HG02759 (cell line): ENCODE results near the gene FAM50B.

ENCODE experiments used
- ATAC-seq: cut with Tn5 transposase; IDR thresholded peaks from one replicate; pipeline ENCODE4 v1.9.1; 2021; ENCODE audit warnings: mild to moderate bottlenecking, moderate library complexity; ENCODE audit not compliant: unreplicated experiment

The FAM50B gene

DNA sequence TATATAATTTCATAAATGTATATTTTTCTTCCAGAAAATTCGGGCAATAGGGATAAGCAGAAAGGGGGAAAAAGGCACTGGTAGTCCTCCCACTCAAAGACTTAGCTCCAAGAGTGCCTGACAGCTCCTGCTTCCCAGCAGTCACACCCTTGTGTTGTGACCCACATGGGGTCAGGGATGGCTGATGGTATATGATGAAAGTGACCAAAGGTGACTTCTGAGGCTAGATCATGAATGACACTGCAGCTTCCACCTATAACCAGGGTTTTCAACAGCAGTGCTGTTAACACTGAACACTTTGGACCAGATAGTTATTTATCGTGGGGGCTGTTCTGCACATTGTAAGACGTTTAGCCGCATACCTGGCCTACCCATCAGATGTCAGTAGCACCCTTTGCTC lies 22.3 kb downstream of the FAM50B start:
- no peak for ATAC-seq

DNA sequence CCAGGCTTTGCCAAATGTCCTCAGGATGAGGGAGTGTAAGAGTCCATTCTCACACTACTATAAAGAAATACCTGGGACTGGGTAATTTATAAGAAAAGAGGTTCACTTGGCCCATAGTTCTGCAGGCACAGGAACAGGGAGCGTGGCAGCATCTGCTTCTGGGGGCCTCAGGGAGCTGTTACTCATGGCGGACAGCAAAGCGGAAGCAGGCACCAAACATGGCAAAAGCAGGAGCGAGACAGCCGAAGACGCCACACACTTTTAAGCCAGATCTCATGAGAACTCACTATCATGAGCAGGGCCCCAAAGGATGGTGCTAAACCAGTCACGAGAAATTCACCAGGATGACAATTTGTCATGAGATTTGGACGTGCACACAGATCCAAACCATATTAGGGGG lies 22.8 kb downstream of the FAM50B start:
- no peak for ATAC-seq

GRCh38 chr6:3872370-3872854 lies 23.2 kb downstream of the FAM50B start:
- no peak for ATAC-seq

DNA sequence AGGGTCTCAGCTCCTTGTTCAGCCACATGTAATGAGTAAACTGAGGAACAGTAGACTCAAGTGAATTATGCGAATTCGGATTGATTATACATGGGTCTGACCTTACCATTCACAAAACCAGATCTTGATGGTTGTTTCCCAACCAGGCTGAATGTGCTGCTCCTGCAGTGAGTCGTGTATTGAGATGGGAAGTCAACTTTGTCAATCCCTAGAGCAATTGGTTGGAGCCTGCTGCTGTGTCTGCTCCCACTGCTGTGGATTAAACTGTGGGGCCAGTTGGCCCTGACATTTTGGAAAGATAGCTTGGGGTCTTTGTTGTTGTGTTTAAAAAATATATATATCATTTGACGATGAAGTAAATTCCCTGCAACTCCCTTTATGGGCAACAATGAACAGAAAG lies 23.9 kb downstream of the FAM50B start:
- no peak for ATAC-seq

- ATAC-seq = no peak
Observed at GRCh38 chr6:3874069-3874468, 24.9 kb downstream of the FAM50B start.

- ATAC-seq = no peak
Observed at GRCh38 chr6:3875486-3875885, 26.3 kb downstream of the FAM50B start.

DNA sequence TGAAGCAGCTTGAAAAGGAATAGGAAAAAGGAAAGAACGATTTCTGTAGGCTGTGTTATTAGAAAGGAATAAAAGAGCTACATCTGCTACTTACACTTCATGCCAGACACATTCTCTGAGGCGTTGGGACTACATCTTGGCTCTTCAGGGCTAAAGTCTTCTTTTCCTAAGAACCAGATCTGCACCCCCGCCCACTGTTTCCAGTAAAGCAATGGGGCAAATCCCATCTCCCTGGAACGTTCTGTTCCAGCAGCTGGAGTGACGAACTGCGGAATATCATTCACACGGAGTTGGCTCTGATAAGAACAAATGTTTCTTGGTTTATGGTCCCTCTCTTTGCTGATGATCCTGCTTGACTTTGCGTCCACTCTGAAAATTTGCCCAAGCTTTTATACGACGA lies 26.9 kb downstream of the FAM50B start:
- ATAC-seq = no peak

- ATAC-seq = no peak
Observed at GRCh38 chr6:3876866-3877265, 27.7 kb downstream of the FAM50B start.

- no peak for ATAC-seq
Observed at GRCh38 chr6:3878048-3878666, 29.0 kb downstream of the FAM50B start.

GRCh38 chr6:3879194-3879952 lies 30.2 kb downstream of the FAM50B start:
- no peak for ATAC-seq

GRCh38 chr6:3881711-3882421 lies 32.7 kb downstream of the FAM50B start:
- ATAC-seq = no peak

GRCh38 chr6:3882431-3882830 lies 33.3 kb downstream of the FAM50B start:
- no peak for ATAC-seq

- ATAC-seq = no peak
Observed at GRCh38 chr6:3882866-3883265, 33.7 kb downstream of the FAM50B start.

DNA sequence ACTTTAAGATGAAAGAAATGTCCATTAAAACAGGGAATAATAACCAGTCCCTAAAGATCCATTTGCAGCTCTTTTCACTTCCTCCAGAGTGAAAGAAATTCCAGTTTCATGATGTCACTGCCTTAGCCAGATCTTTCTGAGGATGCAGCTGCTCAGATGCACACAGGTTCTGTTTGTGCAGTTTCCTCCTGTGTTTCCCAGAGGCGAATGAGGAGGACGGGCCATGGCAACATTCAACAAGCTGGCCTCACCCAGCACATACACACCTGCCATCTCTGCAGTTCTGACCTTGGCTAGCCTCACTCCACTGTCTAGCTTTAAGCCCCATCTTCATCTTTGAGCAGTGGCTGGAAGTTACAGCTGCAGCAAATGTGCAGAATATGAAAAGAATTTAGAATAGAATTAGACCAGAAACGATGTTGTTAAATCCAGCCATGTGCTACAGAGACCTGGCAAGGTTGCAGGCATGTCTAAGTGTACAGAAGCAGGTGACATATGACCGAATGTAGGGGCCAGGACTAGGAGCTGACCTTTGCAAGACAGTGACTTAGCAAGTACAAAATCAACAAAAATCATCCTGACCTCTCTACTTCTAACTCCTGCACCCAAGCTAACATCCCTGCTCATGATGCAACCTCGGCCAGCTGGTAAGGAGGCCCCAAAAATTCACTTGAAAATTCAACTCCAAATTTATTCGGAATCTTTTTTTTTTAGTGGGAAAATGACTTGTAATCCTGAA lies 35.0 kb downstream of the FAM50B start:
- ATAC-seq = no peak

DNA sequence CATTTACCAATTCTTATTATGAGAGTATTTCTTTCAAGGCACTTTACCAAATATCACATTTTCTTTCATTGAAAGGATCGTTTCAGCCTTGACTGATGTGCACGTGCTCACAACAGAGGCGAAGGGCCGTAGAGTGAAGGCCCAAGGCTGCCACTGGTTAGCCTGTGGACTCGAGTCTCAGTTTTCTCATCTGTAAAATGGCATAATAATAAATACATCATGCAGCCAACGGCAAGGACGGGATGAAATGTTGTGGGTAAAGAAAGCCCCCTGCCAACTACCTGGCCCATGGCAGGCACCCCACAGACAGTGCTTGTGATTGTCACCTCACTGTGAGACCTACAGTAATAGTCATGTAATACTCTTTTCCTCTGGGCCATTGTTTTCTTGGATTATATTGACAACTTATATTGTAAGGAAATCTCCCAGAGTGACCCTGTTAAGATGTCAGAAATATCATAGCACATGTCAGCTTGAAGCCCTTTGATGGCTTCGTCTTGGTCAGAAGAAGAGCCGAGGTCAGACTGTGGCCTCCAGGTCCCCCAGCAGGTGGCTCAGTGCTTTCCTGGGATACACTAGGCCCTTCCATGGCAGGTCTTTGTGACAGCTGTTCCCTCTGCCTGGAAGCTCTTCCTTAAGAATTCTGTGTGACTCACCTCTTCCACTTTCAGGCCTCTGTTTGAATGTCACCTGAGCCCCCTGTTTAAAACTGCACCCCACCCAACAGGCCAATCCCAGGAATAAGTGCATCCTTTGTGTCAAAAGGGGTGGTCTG lies 36.3 kb downstream of the FAM50B start:
- no peak for ATAC-seq

DNA sequence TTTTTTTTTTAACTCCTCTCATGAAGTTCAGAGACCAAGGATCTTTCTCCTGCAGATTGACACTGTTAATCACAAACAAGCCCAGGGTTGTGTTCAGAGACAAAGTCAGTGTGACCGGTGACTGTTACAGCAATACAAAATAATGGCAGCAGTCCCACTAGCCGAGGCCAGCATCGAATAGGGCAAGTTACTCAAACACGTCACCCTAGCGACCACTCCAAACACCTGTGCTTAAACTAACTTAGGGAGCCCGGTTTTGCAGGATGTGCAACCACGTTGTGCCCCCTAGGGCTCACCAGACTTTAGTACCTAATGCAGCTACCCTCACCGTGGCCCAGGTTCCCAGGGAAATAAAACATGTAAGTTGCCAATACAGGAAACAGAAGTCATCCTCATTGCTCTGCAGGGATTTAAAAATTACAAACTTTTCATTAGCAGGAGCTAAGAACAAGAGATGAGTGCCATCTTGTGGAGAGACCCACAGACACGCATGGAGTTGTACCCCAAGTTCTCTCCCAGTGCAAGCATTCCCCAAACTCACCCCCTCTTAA lies 38.1 kb downstream of the FAM50B start:
- no peak for ATAC-seq

- ATAC-seq = no peak
Observed at GRCh38 chr6:3888153-3888957, 39.2 kb downstream of the FAM50B start.

GRCh38 chr6:3890047-3890446 lies 40.9 kb downstream of the FAM50B start:
- ATAC-seq = no peak

- no peak for ATAC-seq
Observed at GRCh38 chr6:3891883-3892282, 42.7 kb downstream of the FAM50B start.
